IMR-90 (cell line): Measurements from ENCODE around the gene SOCS3. TPM values are rescaled to one million over a fixed set of nuclear protein-coding genes. Genes with fewer than 3 reads are reported as not detected.
"Not testable (repeated sequence)": the region's sequence is repeated elsewhere in the genome, so short reads cannot be mapped to it uniquely, and the experiment has no call there.

Experiments
- ATAC-seq: fragments of 200-7000 bp; cut with Tn5 transposase; 2 replicates; pipeline ENCODE4 v1.9.1; 2020; ENCODE audit warnings: low read depth, mild to moderate bottlenecking, moderate library complexity
- BruUV-seq: library from RNA; stranded (reverse); fragments of 400-500 nt; replicated peaks from 2 replicates; lab custom pipeline; 2021; lab: Mats Ljungman, UMichigan
- CTCF ChIA-PET: fragments of 300-600 bp; formaldehyde crosslinking; extraction: SDS; loops from one replicate; lab custom pipeline; 2021; ENCODE audit warnings: antibody characterized with exemption; lab: Yijun Ruan, JAX
- POLR2A ChIA-PET: fragments of 300-600 bp; sonication (Branson Sonifier 250); formaldehyde crosslinking; loops from one replicate; lab custom pipeline; 2022; ENCODE audit warnings: antibody characterized with exemption; ENCODE audit not compliant: unreplicated experiment; lab: Charles Lee
- DNase-seq: peaks from one replicate; pipeline ENCODE4 v3.0.0; 2013
- H2AFZ ChIP-seq: replicated peaks from 2 replicates; pipeline ENCODE3; 2013; ENCODE audit warnings: low read length, mild to moderate bottlenecking; ENCODE audit not compliant: poor library complexity
- H2AK5ac ChIP-seq: 2 replicates; pipeline ENCODE4 v1.6.1; 2013; ENCODE audit warnings: low read depth, low read length, inconsistent platforms
- H2AK9ac ChIP-seq: replicated peaks from 2 replicates; pipeline ENCODE3; 2013; ENCODE audit warnings: mild to moderate bottlenecking, low read depth, low read length, moderate library complexity; ENCODE audit not compliant: poor library complexity
- H2BK120ac ChIP-seq: 2 replicates; pipeline ENCODE4 v1.6.1; 2013; ENCODE audit warnings: low read depth, low read length, inconsistent platforms
- H2BK15ac ChIP-seq: 3 replicates; pipeline ENCODE4 v1.6.1; 2013; ENCODE audit warnings: low read depth, low read length, inconsistent platforms
- H2BK20ac ChIP-seq: 2 replicates; pipeline ENCODE4 v1.6.1; 2013; ENCODE audit warnings: low read depth, mild to moderate bottlenecking, inconsistent platforms, low read length, moderate library complexity
- H2BK5ac ChIP-seq: 2 replicates; pipeline ENCODE4 v1.6.1; 2013; ENCODE audit warnings: mild to moderate bottlenecking, low read depth, low read length, inconsistent platforms; ENCODE audit not compliant: poor library complexity, severe bottlenecking
- H3K14ac ChIP-seq: replicated peaks from 2 replicates; pipeline ENCODE4 v1.6.1; 2013; ENCODE audit warnings: low read depth, low read length, inconsistent platforms
- H3K18ac ChIP-seq: 2 replicates; pipeline ENCODE4 v1.6.1; 2013; ENCODE audit warnings: low read depth, low read length, control low read depth
- H3K23ac ChIP-seq: 2 replicates; pipeline ENCODE4 v1.6.1; 2013; ENCODE audit warnings: low read depth, low read length, inconsistent platforms
- H3K27ac ChIP-seq: 2 replicates; pipeline ENCODE4 v1.5.1; 2013; ENCODE audit warnings: mild to moderate bottlenecking, control low read depth, low read length; ENCODE audit not compliant: insufficient read depth
- H3K27me3 ChIP-seq: 2 replicates; pipeline ENCODE4 v1.6.1; 2013; ENCODE audit warnings: low read length; ENCODE audit not compliant: control insufficient read depth, insufficient read depth
- H3K36me3 ChIP-seq: 2 replicates; pipeline ENCODE4 v1.6.1; 2013; ENCODE audit warnings: low read length, mixed read lengths; ENCODE audit not compliant: control insufficient read depth, insufficient read depth
- H3K4ac ChIP-seq: 2 replicates; pipeline ENCODE4 v1.6.1; 2013; ENCODE audit warnings: low read depth, low read length, inconsistent platforms
- H3K4me1 ChIP-seq: 2 replicates; pipeline ENCODE4 v1.6.1; 2013; ENCODE audit warnings: low read length, mixed read lengths; ENCODE audit not compliant: control insufficient read depth, insufficient read depth
- H3K4me2 ChIP-seq: 2 replicates; pipeline ENCODE4 v1.6.1; 2013; ENCODE audit warnings: low read depth, mild to moderate bottlenecking, control low read depth, low read length, moderate library complexity
- H3K4me3 ChIP-seq: 2 replicates; pipeline ENCODE4 v1.5.1; 2013; ENCODE audit warnings: low read depth, mild to moderate bottlenecking, control low read depth, low read length, moderate library complexity; ENCODE audit not compliant: insufficient read depth
- H3K56ac ChIP-seq: 2 replicates; pipeline ENCODE4 v1.6.1; 2013; ENCODE audit warnings: low read length, inconsistent platforms; ENCODE audit not compliant: insufficient read depth; ENCODE audit errors: extremely low read depth
- H3K79me1 ChIP-seq, 2 experiments: 2 replicates each; pipeline ENCODE4 v1.6.1; 2013; ENCODE audit warnings: low read length in 2 of 2, inconsistent platforms in 1 of 2, low read depth in 1 of 2
- H3K9ac ChIP-seq: 2 replicates; pipeline ENCODE4 v1.6.1; 2013; ENCODE audit warnings: low read depth, low read length, control low read depth
- H3K9me1 ChIP-seq: 2 replicates; pipeline ENCODE4 v1.6.1; 2013; ENCODE audit warnings: low read length, inconsistent platforms; ENCODE audit not compliant: insufficient read depth
- H3K9me3 ChIP-seq: 2 replicates; pipeline ENCODE4 v1.6.1; 2013; ENCODE audit warnings: low read length; ENCODE audit not compliant: control insufficient read depth, insufficient read depth
- H4K20me1 ChIP-seq: 2 replicates; pipeline ENCODE4 v1.6.1; 2013; ENCODE audit warnings: low read length, inconsistent platforms; ENCODE audit not compliant: insufficient read depth
- H4K5ac ChIP-seq: 2 replicates; pipeline ENCODE4 v1.6.1; 2013; ENCODE audit warnings: mild to moderate bottlenecking, low read depth, low read length, control low read depth
- H4K8ac ChIP-seq, 2 experiments: 2 replicates each; pipeline ENCODE4 v1.6.1; 2013; ENCODE audit warnings: low read depth in 2 of 2, low read length in 2 of 2, control low read depth in 1 of 2, inconsistent platforms in 1 of 2
- H4K91ac ChIP-seq: 2 replicates; pipeline ENCODE4 v1.6.1; 2013; ENCODE audit warnings: low read depth, low read length, inconsistent platforms; ENCODE audit not compliant: insufficient read depth
- WGBS, 2 experiments: methylation state at CpG; one replicate each; pipeline versions ENCODE4 v1.1.5 to v1.1.7; 2013; ENCODE audit warnings: missing lambda C conversion rate in 2 of 2; ENCODE audit not compliant: insufficient read length in 1 of 2; ENCODE audit errors: extremely low coverage in 2 of 2; 5-methylcytosine and 5-hydroxymethylcytosine counted together
- dilution Hi-C: fragments of 300-500 bp; cut with HindIII; formaldehyde crosslinking; loops from one replicate; pipeline ENCODE4 v1.14.3; 2018; ENCODE audit warnings: low sequenced_read_pairs; ENCODE audit not compliant: unreplicated experiment
- in situ Hi-C: fragments of 300-500 bp; cut with MboI; formaldehyde crosslinking; loops from 3 replicates; pipeline ENCODE4 v1.14.3; 2019; ENCODE audit warnings: low sequenced_read_pairs, inconsistent platforms, mixed read lengths
- intact Hi-C: fragments of 100-400 bp; cut with micrococcal nuclease; formaldehyde crosslinking; loops from 2 replicates; pipeline ENCODE4 v1.10.0; 2022
- polyA plus RNA-seq, 3 experiments: library from polyadenylated mRNA; depleted of rRNA; stranded (reverse); fragments of >200 nt; gene quantifications; 2 replicates each; pipeline ENCODE4 v1.2.3, GENCODE V29; 2012; ENCODE audit warnings: low replicate concordance in 1 of 3
- total RNA-seq: library from RNA; depleted of rRNA; stranded (reverse); fragments of >200 nt; gene quantifications from 2 replicates; pipeline ENCODE4 v1.2.3, GENCODE V29; 2012

Gene SOCS3
- total and polyA plus RNA-seq, 2 of the 4 experiments (the other 2 are of a cell fraction), result 19.2 to 19.9 TPM

- H3K9me1 ChIP-seq, H2AK9ac ChIP-seq, H3K36me3 ChIP-seq, ATAC-seq, H3K56ac ChIP-seq, BruUV-seq, H3K79me1 ChIP-seq, H3K27me3 ChIP-seq, H3K18ac ChIP-seq, H2BK5ac ChIP-seq, H2BK120ac ChIP-seq, POLR2A ChIA-PET, H2AK5ac ChIP-seq, DNase-seq, H3K4ac ChIP-seq, H4K91ac ChIP-seq, H3K4me2 ChIP-seq, H4K8ac ChIP-seq, H4K5ac ChIP-seq, intact Hi-C loops, H3K4me3 ChIP-seq, H3K27ac ChIP-seq, CTCF ChIA-PET, H4K20me1 ChIP-seq, H3K23ac ChIP-seq, in situ Hi-C loops, dilution Hi-C loops, H3K9me3 ChIP-seq, H2BK20ac ChIP-seq, H2AFZ ChIP-seq, H2BK15ac ChIP-seq, H3K4me1 ChIP-seq, H3K14ac ChIP-seq, H3K9ac ChIP-seq: not testable (repeated sequence)
- 89% methylated on average over 9 of the region's 12 CpGs; no CpG with 5 or more reads in 1 of the 2 experiments for WGBS, 2 experiments
Observed at GRCh38 chr17:78309659-78310255, 50.1 kb downstream of the SOCS3 start.
